B cell (primary cell): ENCODE data around the gene HYAL1. TPM values are rescaled to one million over a fixed set of nuclear protein-coding genes. Genes with fewer than 3 reads are reported as not detected.

ENCODE experiments used
- ATAC-seq: fragments of 200-7000 bp; cut with Tn5 transposase; one replicate; pipeline ENCODE4 v1.10.0; 2021; ENCODE audit warnings: low read depth, mild to moderate bottlenecking, moderate number of reproducible peaks, moderate library complexity
- CTCF ChIA-PET: fragments of 350-600 bp; sonication (Branson Sonifier 250); formaldehyde crosslinking; loops from one replicate; lab custom pipeline; 2021; ENCODE audit warnings: antibody characterized with exemption, inconsistent platforms; lab: Charles Lee
- POLR2A ChIA-PET: fragments of 350-600 bp; sonication (Branson Sonifier 250); formaldehyde crosslinking; loops from one replicate; lab custom pipeline; 2021; ENCODE audit warnings: antibody characterized with exemption; lab: Charles Lee
- DNase-seq: peaks from one replicate; pipeline ENCODE4 v3.0.0; 2013
- H2AFZ ChIP-seq: 2 replicates; pipeline ENCODE4 v1.6.1; 2012; ENCODE audit warnings: mild to moderate bottlenecking, low read depth, low read length; ENCODE audit not compliant: insufficient read depth, poor library complexity, severe bottlenecking
- H3K27ac ChIP-seq, 2 donors: 1 replicate in 1 of 2; 2 replicates in 1 of 2; pipeline ENCODE4 v1.5.1; 2012 to 2013; ENCODE audit warnings: low read length in 2 of 2, mild to moderate bottlenecking in 2 of 2, moderate library complexity in 1 of 2
- H3K27me3 ChIP-seq, 4 experiments: fragments of 200-600 bp in 1 of 4; sonication (generic) in 1 of 4; replicated peaks in 1 of 4; 1 replicate in 2 of 4; 2 replicates in 2 of 4; pipeline versions ENCODE4 v1.6.1 to v1.7.0; 2013 to 2016; ENCODE audit warnings: low read length in 3 of 4, mild to moderate bottlenecking in 2 of 4, mixed read lengths in 1 of 4, moderate library complexity in 1 of 4; ENCODE audit not compliant: insufficient read depth in 4 of 4, control insufficient read depth in 3 of 4; ENCODE audit errors: control extremely low read depth in 1 of 4
- H3K36me3 ChIP-seq, 2 experiments: replicated peaks in 1 of 2; 1 replicate in 1 of 2; 2 replicates in 1 of 2; pipeline versions ENCODE4 v1.6.1 to v1.7.1; 2013; ENCODE audit warnings: low read length in 1 of 2; ENCODE audit not compliant: insufficient read depth in 2 of 2, control insufficient read depth in 1 of 2; ENCODE audit errors: control extremely low read depth in 1 of 2, extremely low read depth in 1 of 2
- H3K4me1 ChIP-seq, 2 donors: fragments of 200-600 bp in 1 of 2; sonication (generic) in 1 of 2; 1 replicate in 1 of 2; 2 replicates in 1 of 2; pipeline versions ENCODE4 v1.5.1 to v1.6.1; 2013 to 2017; ENCODE audit warnings: low read length in 2 of 2; ENCODE audit not compliant: control insufficient read depth in 2 of 2, insufficient read depth in 2 of 2
- H3K4me2 ChIP-seq: replicated peaks from 2 replicates; pipeline ENCODE3; 2012; ENCODE audit warnings: mild to moderate bottlenecking, low read depth, low read length; ENCODE audit not compliant: poor library complexity, severe bottlenecking
- H3K4me3 ChIP-seq, 5 experiments: fragments of 200-600 bp in 1 of 5; sonication (generic) in 1 of 5; 1 replicate in 3 of 5; 2 replicates in 2 of 5; pipeline versions ENCODE4 v1.5.1 to v1.7.0; 2011 to 2016; ENCODE audit warnings: low read length in 4 of 5, mild to moderate bottlenecking in 4 of 5, low read depth in 2 of 5, control low read depth in 1 of 5, moderate library complexity in 1 of 5; ENCODE audit not compliant: insufficient read depth in 1 of 5; ENCODE audit errors: control extremely low read depth in 1 of 5, extremely low read depth in 1 of 5
- H3K79me2 ChIP-seq: fragments of 200-600 bp; sonication (generic); one replicate; pipeline ENCODE4 v1.6.0; 2016; ENCODE audit warnings: low read length; ENCODE audit not compliant: control insufficient read depth, insufficient read depth
- H3K9ac ChIP-seq: fragments of 200-600 bp; sonication (generic); 2 replicates; pipeline ENCODE4 v1.6.1; 2017; ENCODE audit warnings: mild to moderate bottlenecking, low read length, moderate library complexity
- H3K9me3 ChIP-seq, 3 donors: one replicate each; pipeline versions ENCODE4 v1.6.1 to v1.7.1; 2013; ENCODE audit warnings: low read length in 2 of 3; ENCODE audit not compliant: control insufficient read depth in 2 of 3, insufficient read depth in 1 of 3; ENCODE audit errors: control extremely low read depth in 1 of 3
- H4K20me1 ChIP-seq: 2 replicates; pipeline ENCODE4 v1.6.0; 2012; ENCODE audit warnings: mild to moderate bottlenecking, low read length; ENCODE audit not compliant: insufficient read depth, control insufficient read depth, poor library complexity, severe bottlenecking
- H3K27ac Mint-ChIP-seq: one replicate; pipeline ENCODE4 v1.8.0; 2021; ENCODE audit warnings: mixed read lengths
- H3K27me3 Mint-ChIP-seq: one replicate; pipeline ENCODE4 v1.8.0; 2021; ENCODE audit warnings: mixed read lengths
- H3K4me1 Mint-ChIP-seq: one replicate; pipeline ENCODE4 v1.8.0; 2021; ENCODE audit warnings: mixed read lengths
- H3K4me3 Mint-ChIP-seq: one replicate; pipeline ENCODE4 v1.8.0; 2021; ENCODE audit warnings: mixed read lengths
- H3K9me3 Mint-ChIP-seq: one replicate; pipeline ENCODE4 v1.8.0; 2022; ENCODE audit warnings: mixed read lengths; ENCODE audit not compliant: insufficient read depth
- EZH2 ChIP-seq: IDR thresholded peaks from 2 replicates; pipeline ENCODE4 v1.6.1; 2012; ENCODE audit warnings: borderline replicate concordance, low read depth, mild to moderate bottlenecking, moderate library complexity, low read length; ENCODE audit not compliant: insufficient read depth, poor library complexity, severe bottlenecking
- WGBS: methylation state at CpG from one replicate; pipeline ENCODE4 v1.1.5; 2013; ENCODE audit warnings: missing lambda C conversion rate; ENCODE audit not compliant: insufficient coverage; 5-methylcytosine and 5-hydroxymethylcytosine counted together
- intact Hi-C: fragments of 100-400 bp; cut with micrococcal nuclease; formaldehyde crosslinking; loops from one replicate; pipeline ENCODE4 v1.10.0; 2022
- polyA plus RNA-seq: library from polyadenylated mRNA; depleted of rRNA; stranded (reverse); fragments of >200 nt; gene quantifications from 2 replicates; pipeline ENCODE4 v1.2.3, GENCODE V29; 2012
- total RNA-seq, 2 donors: library from RNA; stranded (reverse); fragments of 120-200 nt in 1 of 2; gene quantifications; 1 replicate in 1 of 2; 2 replicates in 1 of 2; pipeline versions ENCODE4 v1.2.3 to v1.2.4, GENCODE V29; 2013 to 2022
- TF ChIP-seq, protein P1 (sequence below): fragments of 200-600 bp; IDR thresholded peaks from one replicate; pipeline ENCODE4 v1.8.0; 2022; ENCODE audit warnings: antibody characterized with exemption, mild to moderate bottlenecking

HYAL1 gene
- total and polyA plus RNA-seq, 2 donors (not counting 1 experiment from before 2014, with no cell fraction given): 0.12 to 0.30 TPM

DNA sequence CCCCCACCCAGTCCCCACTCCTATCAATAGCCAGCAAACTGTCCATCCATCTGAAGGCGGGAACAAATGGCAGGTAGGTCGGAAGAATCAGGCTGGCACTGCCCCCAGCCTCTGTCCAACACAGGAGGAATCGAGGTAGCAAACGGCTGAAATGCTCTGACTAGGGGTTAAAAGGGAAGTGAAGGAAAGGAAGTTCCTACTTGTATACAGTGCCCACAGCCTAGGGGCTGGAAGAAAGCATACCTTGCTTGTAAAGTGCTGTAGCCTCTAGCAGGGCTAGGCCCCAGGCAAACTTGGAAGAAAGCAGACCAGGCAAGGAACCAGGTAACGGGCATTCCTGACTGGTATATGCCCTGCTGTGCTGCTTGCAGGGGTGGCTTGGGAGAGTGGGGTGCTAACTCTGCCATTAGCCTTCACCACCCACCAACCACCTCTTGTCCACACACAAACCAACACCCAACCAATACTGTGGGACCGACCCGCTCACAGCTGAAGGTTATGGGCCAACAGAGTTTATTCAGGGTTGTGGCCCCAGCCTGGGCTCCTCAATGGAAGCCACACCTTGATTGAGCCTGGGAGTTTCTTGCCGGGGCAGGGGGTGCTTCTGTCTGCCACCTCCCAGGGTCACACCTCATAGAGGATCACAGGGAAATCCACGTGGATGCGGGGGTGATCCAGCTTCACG lies 22.3 kb upstream of the HYAL1 start:
- CTCF ChIA-PET: interaction anchor here (1.5 to 3.4 kb wide), 7 partner anchors 10 to 99 kb away, joined by 4 to 28 read pairs (median 11); partner anchors contain the start of genes HYAL3, IFRD2 and NAA80
- no peak for TF ChIP-seq EZH2
- TF ChIP-seq, protein P1, sequence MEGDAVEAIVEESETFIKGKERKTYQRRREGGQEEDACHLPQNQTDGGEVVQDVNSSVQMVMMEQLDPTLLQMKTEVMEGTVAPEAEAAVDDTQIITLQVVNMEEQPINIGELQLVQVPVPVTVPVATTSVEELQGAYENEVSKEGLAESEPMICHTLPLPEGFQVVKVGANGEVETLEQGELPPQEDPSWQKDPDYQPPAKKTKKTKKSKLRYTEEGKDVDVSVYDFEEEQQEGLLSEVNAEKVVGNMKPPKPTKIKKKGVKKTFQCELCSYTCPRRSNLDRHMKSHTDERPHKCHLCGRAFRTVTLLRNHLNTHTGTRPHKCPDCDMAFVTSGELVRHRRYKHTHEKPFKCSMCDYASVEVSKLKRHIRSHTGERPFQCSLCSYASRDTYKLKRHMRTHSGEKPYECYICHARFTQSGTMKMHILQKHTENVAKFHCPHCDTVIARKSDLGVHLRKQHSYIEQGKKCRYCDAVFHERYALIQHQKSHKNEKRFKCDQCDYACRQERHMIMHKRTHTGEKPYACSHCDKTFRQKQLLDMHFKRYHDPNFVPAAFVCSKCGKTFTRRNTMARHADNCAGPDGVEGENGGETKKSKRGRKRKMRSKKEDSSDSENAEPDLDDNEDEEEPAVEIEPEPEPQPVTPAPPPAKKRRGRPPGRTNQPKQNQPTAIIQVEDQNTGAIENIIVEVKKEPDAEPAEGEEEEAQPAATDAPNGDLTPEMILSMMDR: no peak
- Histone ChIP-seq H2AFZ (no peak overlapping the region), H3K36me3 (peaks cover 0 to 33% of the 10 kb centered on the region in 2 experiments), H3K9me3 (peaks cover 0 to 3% (median 0%) of the 10 kb centered on the region in 3 donors), H3K4me3 (no peak overlapping the region), H3K27me3 (no peaks in the 10 kb centered on the region), H3K9ac (no peak overlapping the region), H3K79me2 (peaks cover 26% of the 10 kb centered on the region), H3K4me2 (no peak overlapping the region), H3K27ac (no peak overlapping the region), H4K20me1 (peaks cover 11% of the 10 kb centered on the region), H3K4me1 (peaks cover 20 to 36% of the 10 kb centered on the region in 2 donors)
- H3K9me3 Mint-ChIP-seq: no peaks in the 10 kb centered on the region
- no peak for ATAC-seq
- POLR2A ChIA-PET: interaction anchor here (1.2 to 2.9 kb wide), 2 partner anchors 11 to 12 kb away, joined by 3 to 16 read pairs; no protein-coding TSS in a partner anchor
- WGBS: 96% methylated on average over 6 of the region's 11 CpGs
- no peak for DNase-seq
- peak overlapping the region; percentile 26 for H3K4me3 Mint-ChIP-seq
- intact Hi-C loops: no loop called here
- H3K4me1 Mint-ChIP-seq: peaks cover 34% of the 10 kb centered on the region
- no peaks in the 10 kb centered on the region for H3K27me3 Mint-ChIP-seq
- no peak overlapping the region for H3K27ac Mint-ChIP-seq

DNA sequence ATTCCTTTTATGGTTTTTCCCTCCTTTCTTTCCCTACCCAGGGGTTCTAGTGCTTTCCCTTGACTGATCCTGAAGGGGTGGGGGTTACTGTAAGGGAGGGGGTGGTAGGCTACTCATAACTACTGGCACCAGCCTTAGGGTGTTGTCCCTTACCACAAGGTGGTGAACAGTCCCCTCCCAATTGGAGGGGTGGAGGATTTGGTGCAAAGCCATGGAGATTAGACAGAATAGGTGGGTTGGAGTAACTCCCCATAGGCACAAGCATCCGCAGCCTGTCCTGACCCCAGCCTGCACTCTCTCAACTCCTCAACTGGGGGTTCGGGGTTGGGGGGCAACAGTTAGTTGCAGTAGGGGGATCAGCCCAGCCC lies 21.7 kb upstream of the HYAL1 start:
- H2AFZ ChIP-seq: no peak overlapping the region
- Mint-ChIP-seq H3K4me3 (peak overlapping the region; percentile 26), H3K9me3 (no peaks in the 10 kb centered on the region), H3K4me1 (peaks cover 39% of the 10 kb centered on the region), H3K27ac (no peak overlapping the region), H3K27me3 (no peaks in the 10 kb centered on the region)
- DNase-seq: no peak
- ChIA-PET POLR2A (interaction anchor here (2.9 kb wide), 1 partner anchor 12 kb away, joined by 16 read pairs; no protein-coding TSS in a partner anchor), CTCF (interaction anchor here (0.7 to 3.1 kb wide), 11 partner anchors 10 to 99 kb away, joined by 3 to 28 read pairs (median 6); partner anchors contain the start of genes HYAL3, IFRD2 and NAA80)
- WGBS: no CpG with 5 or more reads among the region's 2 CpGs
- no peak overlapping the region for H3K4me3 ChIP-seq
- H3K36me3 ChIP-seq: peaks cover 0 to 27% of the 10 kb centered on the region in 2 experiments
- H3K79me2 ChIP-seq: peaks cover 21% of the 10 kb centered on the region
- H3K27me3 ChIP-seq: no peaks in the 10 kb centered on the region
- TF ChIP-seq, protein P1: no peak
- TF ChIP-seq EZH2: no peak
- H3K4me1 ChIP-seq: peaks cover 25 to 41% of the 10 kb centered on the region in 2 donors
- intact Hi-C loops: no loop called here
- no peak overlapping the region for H3K4me2 ChIP-seq
- peaks cover 0 to 3% (median 0%) of the 10 kb centered on the region in 3 donors for H3K9me3 ChIP-seq
- ATAC-seq: no peak
- no peak overlapping the region for H3K27ac ChIP-seq
- H3K9ac ChIP-seq: no peak overlapping the region
- H4K20me1 ChIP-seq: peaks cover 11% of the 10 kb centered on the region
